Endothelial cell of umbilical vein (primary cell): ENCODE data around the gene PAPPA.

ENCODE experiments used
- CTCF ChIP-seq, 2 donors: IDR thresholded peaks; 1 replicate in 1 of 2; 2 replicates in 1 of 2; pipeline ENCODE4 v1.5.1; 2011; ENCODE audit warnings: low read length in 2 of 2, mild to moderate bottlenecking in 2 of 2, moderate library complexity in 2 of 2, control low read depth in 1 of 2, inconsistent platforms in 1 of 2, low read depth in 1 of 2; ENCODE audit not compliant: insufficient read depth in 1 of 2; ENCODE audit errors: extremely low read depth in 1 of 2
- EZH2 ChIP-seq: IDR thresholded peaks from 2 replicates; pipeline ENCODE4 v1.6.1; 2012; ENCODE audit warnings: borderline replicate concordance, low read depth, mild to moderate bottlenecking, moderate library complexity, low read length, inconsistent platforms; ENCODE audit not compliant: severe bottlenecking
- POLR2AphosphoS5 ChIP-seq: IDR thresholded peaks from 2 replicates; pipeline ENCODE4 v1.6.1; 2012; ENCODE audit warnings: low read depth, mild to moderate bottlenecking, control low read depth, low read length, moderate library complexity; ENCODE audit not compliant: insufficient read depth

GRCh38 chr9:116193636-116194035, 40.0 kb downstream of the PAPPA start:
- TF ChIP-seq EZH2 (no peak), CTCF (IDR thresholded peaks at IDR 0.05; ENCODE audit: extremely low read depth in 1 of 2, insufficient read depth in 1 of 2, low read depth in 1 of 2, low read length in 2 of 2) (no peak), POLR2AphosphoS5 (no peak)
